ENCODE data around the gene NOP14. TPM values are rescaled to one million over a fixed set of nuclear protein-coding genes. Genes with fewer than 3 reads are reported as not detected.
"Not testable (repeated sequence)": the region's sequence is repeated elsewhere in the genome, so short reads cannot be mapped to it uniquely, and the experiment has no call there.

NOP14 gene
- total RNA-seq, 1 donor from 2014 or later: 142 TPM

- peaks cover 9% of the 10 kb centered on the region for H3K9me3 Mint-ChIP-seq
- H3K27ac Mint-ChIP-seq: no peak overlapping the region
- no peak for DNase-seq (ENCODE audit: low spot score)
- no peaks in the 10 kb centered on the region for H3K36me3 Mint-ChIP-seq (ENCODE audit: low read depth)
- intact Hi-C loops (cut with micrococcal nuclease): no loop called here
- H3K4me1 Mint-ChIP-seq (ENCODE audit: low read depth): no peaks in the 10 kb centered on the region
- no peak overlapping the region for H3K4me3 Mint-ChIP-seq
- H3K27me3 Mint-ChIP-seq (ENCODE audit: insufficient read depth): peaks cover 17% of the 10 kb centered on the region
Measured at GRCh38 chr4:2981256-2981819, 18.1 kb upstream of the NOP14 start.

- no peaks in the 10 kb centered on the region for H3K36me3 Mint-ChIP-seq (ENCODE audit: low read depth)
- peaks cover 9% of the 10 kb centered on the region for H3K9me3 Mint-ChIP-seq
- no peak overlapping the region for H3K4me3 Mint-ChIP-seq
- H3K27ac Mint-ChIP-seq: no peak overlapping the region
- intact Hi-C loops (cut with micrococcal nuclease): loop anchor here (1.0 kb wide), 1 partner anchor 60 kb away; no protein-coding TSS in a partner anchor
- DNase-seq (ENCODE audit: low spot score): no peak
- no peaks in the 10 kb centered on the region for H3K4me1 Mint-ChIP-seq (ENCODE audit: low read depth)
- H3K27me3 Mint-ChIP-seq (ENCODE audit: insufficient read depth): peaks cover 6% of the 10 kb centered on the region
Measured at GRCh38 chr4:2977211-2978088, 14.2 kb upstream of the NOP14 start.

GRCh38 chr4:2971275-2971674, 8.1 kb upstream of the NOP14 start:
- Mint-ChIP-seq H3K9me3 (no peaks in the 10 kb centered on the region), H3K27ac (no peak overlapping the region), H3K36me3 (ENCODE audit: low read depth) (no peaks in the 10 kb centered on the region), H3K27me3 (ENCODE audit: insufficient read depth) (peaks cover 2% of the 10 kb centered on the region), H3K4me1 (ENCODE audit: low read depth) (no peaks in the 10 kb centered on the region), H3K4me3 (no peak overlapping the region)
- no peak for DNase-seq (ENCODE audit: low spot score)
- intact Hi-C loops (cut with micrococcal nuclease): no loop called here

GRCh38 chr4:2968381-2968780, 5.2 kb upstream of the NOP14 start:
- no peak for DNase-seq (ENCODE audit: low spot score)
- Mint-ChIP-seq H3K36me3 (ENCODE audit: low read depth) (no peaks in the 10 kb centered on the region), H3K27ac (no peak overlapping the region), H3K4me1 (ENCODE audit: low read depth) (peaks cover 7% of the 10 kb centered on the region), H3K4me3 (no peak overlapping the region), H3K27me3 (ENCODE audit: insufficient read depth) (no peaks in the 10 kb centered on the region), H3K9me3 (no peaks in the 10 kb centered on the region)
- intact Hi-C loops (cut with micrococcal nuclease): loop anchor here (10.0 kb wide), 1 partner anchor 236 kb away; no protein-coding TSS in a partner anchor

- intact Hi-C loops (cut with micrococcal nuclease): loop anchor here (10.0 kb wide), 1 partner anchor 240 kb away; no protein-coding TSS in a partner anchor
- peaks cover 18% of the 10 kb centered on the region for H3K4me1 Mint-ChIP-seq (ENCODE audit: low read depth)
- DNase-seq (ENCODE audit: low spot score): no peak
- H3K27me3 Mint-ChIP-seq (ENCODE audit: insufficient read depth): no peaks in the 10 kb centered on the region
- H3K9me3 Mint-ChIP-seq: no peaks in the 10 kb centered on the region
- H3K36me3 Mint-ChIP-seq (ENCODE audit: low read depth): peaks cover 9% of the 10 kb centered on the region
- no peak overlapping the region for H3K27ac Mint-ChIP-seq
- peak overlapping the region; percentile 93 for H3K4me3 Mint-ChIP-seq
Measured at GRCh38 chr4:2965262-2965661, 2.1 kb upstream of the NOP14 start.

GRCh38 chr4:2964706-2965258, 1.6 kb upstream of the NOP14 start:
- peak overlapping the region; percentile 68 for H3K27ac Mint-ChIP-seq
- no peaks in the 10 kb centered on the region for H3K27me3 Mint-ChIP-seq (ENCODE audit: insufficient read depth)
- DNase-seq (ENCODE audit: low spot score): no peak
- H3K4me1 Mint-ChIP-seq (ENCODE audit: low read depth): peaks cover 19% of the 10 kb centered on the region
- no peaks in the 10 kb centered on the region for H3K9me3 Mint-ChIP-seq
- H3K36me3 Mint-ChIP-seq (ENCODE audit: low read depth): peaks cover 9% of the 10 kb centered on the region
- peak overlapping the region; percentile 93 for H3K4me3 Mint-ChIP-seq
- intact Hi-C loops (cut with micrococcal nuclease): loop anchor here (1.0 to 10.0 kb wide), 2 partner anchors 73 to 240 kb away; no protein-coding TSS in a partner anchor

GRCh38 chr4:2963966-2964471, 813 bp upstream of the NOP14 start:
- no peaks in the 10 kb centered on the region for H3K9me3 Mint-ChIP-seq
- DNase-seq (ENCODE audit: low spot score): no peak

GRCh38 chr4:2962614-2963174, 512 bp downstream of the NOP14 start:
- intact Hi-C loops (cut with micrococcal nuclease): loop anchor here (1.0 to 10.0 kb wide), 12 partner anchors 8 to 1242 kb away; partner anchors contain the start of genes ADD1, FAM193A, HTT and HTT-AS
- no peak for DNase-seq (ENCODE audit: low spot score)
- peaks cover 35% of the 10 kb centered on the region for H3K4me1 Mint-ChIP-seq (ENCODE audit: low read depth)
- peak overlapping the region; percentile 92 for H3K27ac Mint-ChIP-seq
- peak overlapping the region; percentile 97 for H3K4me3 Mint-ChIP-seq
- no peaks in the 10 kb centered on the region for H3K9me3 Mint-ChIP-seq
- H3K36me3 Mint-ChIP-seq (ENCODE audit: low read depth): peaks cover 24% of the 10 kb centered on the region
- H3K27me3 Mint-ChIP-seq (ENCODE audit: insufficient read depth): no peaks in the 10 kb centered on the region

More at GRCh38 chr4:2963966-2964471, 813 bp upstream of the NOP14 start:
- peaks cover 23% of the 10 kb centered on the region for H3K4me1 Mint-ChIP-seq (ENCODE audit: low read depth)
- H3K4me3 Mint-ChIP-seq: peak overlapping the region; percentile 93
- H3K36me3 Mint-ChIP-seq (ENCODE audit: low read depth): peaks cover 12% of the 10 kb centered on the region
- H3K27me3 Mint-ChIP-seq (ENCODE audit: insufficient read depth): no peaks in the 10 kb centered on the region
- H3K27ac Mint-ChIP-seq: peak overlapping the region; percentile 68
- intact Hi-C loops (cut with micrococcal nuclease): loop anchor here (1.0 to 10.0 kb wide), 10 partner anchors 73 to 1243 kb away; partner anchors contain the start of genes ADD1, FAM193A, HTT and HTT-AS

GRCh38 chr4:2961811-2962441, 1.3 kb downstream of the NOP14 start:
- H3K4me3 Mint-ChIP-seq: peak overlapping the region; percentile 97
- intact Hi-C loops (cut with micrococcal nuclease): loop anchor here (1.0 to 10.0 kb wide), 6 partner anchors 8 to 1241 kb away; partner anchors contain the start of genes NSD2, TACC3 and TMEM129
- H3K9me3 Mint-ChIP-seq: no peaks in the 10 kb centered on the region
- H3K4me1 Mint-ChIP-seq (ENCODE audit: low read depth): peaks cover 43% of the 10 kb centered on the region
- peak overlapping the region; percentile 92 for H3K27ac Mint-ChIP-seq
- peaks cover 29% of the 10 kb centered on the region for H3K36me3 Mint-ChIP-seq (ENCODE audit: low read depth)
- peak; percentile 42 for DNase-seq (ENCODE audit: low spot score)
- H3K27me3 Mint-ChIP-seq (ENCODE audit: insufficient read depth): no peaks in the 10 kb centered on the region

GRCh38 chr4:2961421-2961810, 1.8 kb downstream of the NOP14 start:
- peaks cover 32% of the 10 kb centered on the region for H3K36me3 Mint-ChIP-seq (ENCODE audit: low read depth)
- no peak for DNase-seq (ENCODE audit: low spot score)
- peaks cover 48% of the 10 kb centered on the region for H3K4me1 Mint-ChIP-seq (ENCODE audit: low read depth)
- no peaks in the 10 kb centered on the region for H3K9me3 Mint-ChIP-seq
- no peaks in the 10 kb centered on the region for H3K27me3 Mint-ChIP-seq (ENCODE audit: insufficient read depth)
- peak overlapping the region; percentile 92 for H3K27ac Mint-ChIP-seq
- intact Hi-C loops (cut with micrococcal nuclease): loop anchor here (10.0 kb wide), 1 partner anchor 243 kb away; no protein-coding TSS in a partner anchor
- peak overlapping the region; percentile 97 for H3K4me3 Mint-ChIP-seq

GRCh38 chr4:2960450-2960849, 2.8 kb downstream of the NOP14 start:
- intact Hi-C loops (cut with micrococcal nuclease): loop anchor here (10.0 kb wide), 1 partner anchor 244 kb away; no protein-coding TSS in a partner anchor
- H3K4me3 Mint-ChIP-seq; H3K9me3 Mint-ChIP-seq; H3K27ac Mint-ChIP-seq; DNase-seq (ENCODE audit: low spot score); H3K27me3 Mint-ChIP-seq (ENCODE audit: insufficient read depth): not testable (repeated sequence)
- peaks cover 42% of the 10 kb centered on the region for H3K36me3 Mint-ChIP-seq (ENCODE audit: low read depth)
- H3K4me1 Mint-ChIP-seq (ENCODE audit: low read depth): peaks cover 58% of the 10 kb centered on the region

- Mint-ChIP-seq H3K27me3 (ENCODE audit: insufficient read depth) (no peaks in the 10 kb centered on the region), H3K36me3 (ENCODE audit: low read depth) (peaks cover 55% of the 10 kb centered on the region), H3K4me3 (peak overlapping the region; percentile 57), H3K27ac (no peak overlapping the region), H3K9me3 (no peaks in the 10 kb centered on the region), H3K4me1 (ENCODE audit: low read depth) (peaks cover 67% of the 10 kb centered on the region)
- intact Hi-C loops (cut with micrococcal nuclease): no loop called here
- no peak for DNase-seq (ENCODE audit: low spot score)
Measured at GRCh38 chr4:2958446-2958845, 4.8 kb downstream of the NOP14 start.

Measured in activated T-helper 1 cell treated with anti-CD3 and anti-CD28 coated beads, Interleukin-12 subunit alpha, Interleukin-12 subunit beta, Interleukin-2, Interleukin-4 antibody, amounts not matched to agents 30 ng/mL and 10 ng/mL and 1 ng/mL, durations not matched to agents 14 hours and 24 hours and 36 hours (primary cell).